Immature natural killer cell (primary cell): ENCODE measurements around the gene SF3B6. TPM values are rescaled to one million over a fixed set of nuclear protein-coding genes. Genes with fewer than 3 reads are reported as not detected.
A peak's percentile ranks its signal among the peaks of the same experiment; 100 is the strongest.
"Not testable (repeated sequence)": the region's sequence is repeated elsewhere in the genome, so short reads cannot be mapped to it uniquely, and the experiment has no call there.

Experiments used
- DNase-seq, 3 donors: peaks; one replicate each; pipeline ENCODE4 v3.0.0; 2022; ENCODE audit warnings: mixed read lengths in 1 of 3
- H3K27ac Mint-ChIP-seq, 6 donors: one replicate each; pipeline ENCODE4 v1.8.0; 2020; ENCODE audit warnings: mixed read lengths in 6 of 6, mild to moderate bottlenecking in 5 of 6, inconsistent platforms in 4 of 6, moderate library complexity in 3 of 6
- H3K27me3 Mint-ChIP-seq, 3 donors: one replicate each; pipeline ENCODE4 v1.8.0; 2020 to 2021; ENCODE audit warnings: low read depth in 3 of 3, mild to moderate bottlenecking in 3 of 3, mixed read lengths in 3 of 3, moderate library complexity in 3 of 3, inconsistent platforms in 1 of 3
- H3K36me3 Mint-ChIP-seq, 3 donors: one replicate each; pipeline ENCODE4 v1.8.0; 2020; ENCODE audit warnings: mixed read lengths in 3 of 3, inconsistent platforms in 2 of 3, mild to moderate bottlenecking in 2 of 3
- H3K4me1 Mint-ChIP-seq, 2 donors: one replicate each; pipeline ENCODE4 v1.8.0; 2020; ENCODE audit warnings: inconsistent platforms in 2 of 2, mild to moderate bottlenecking in 2 of 2, mixed read lengths in 2 of 2, moderate library complexity in 1 of 2
- H3K4me3 Mint-ChIP-seq, 5 donors: one replicate each; pipeline ENCODE4 v1.8.0; 2020; ENCODE audit warnings: mild to moderate bottlenecking in 5 of 5, mixed read lengths in 5 of 5, inconsistent platforms in 3 of 5, moderate library complexity in 3 of 5
- H3K9me3 Mint-ChIP-seq, 6 donors: one replicate each; pipeline ENCODE4 v1.8.0; 2020; ENCODE audit warnings: mild to moderate bottlenecking in 6 of 6, mixed read lengths in 6 of 6, inconsistent platforms in 4 of 6, moderate library complexity in 3 of 6
- polyA plus RNA-seq, 3 donors: library from polyadenylated mRNA; unstranded; fragments of 300-500 nt; fragmentation: Illumina TruSeq; gene quantifications; one replicate each; pipeline ENCODE4 v1.2.3, GENCODE V29; 2021

Gene SF3B6
- polyA plus RNA-seq, 3 donors from 2014 or later = 173 to 199 (median 182) TPM

- peaks cover 19 to 35% of the 10 kb centered on the region in 2 donors for H3K4me1 Mint-ChIP-seq
- not testable (repeated sequence) for H3K27ac Mint-ChIP-seq, H3K9me3 Mint-ChIP-seq, H3K27me3 Mint-ChIP-seq, H3K36me3 Mint-ChIP-seq, H3K4me3 Mint-ChIP-seq, DNase-seq
Observed at GRCh38 chr2:24043133-24043532, 33.0 kb downstream of the SF3B6 start.

GRCh38 chr2:24040511-24040910 is 35.6 kb downstream of the SF3B6 start:
- Mint-ChIP-seq H3K36me3 (peaks cover 10 to 18% (median 11%) of the 10 kb centered on the region in 3 donors), H3K4me3 (no peak overlapping the region), H3K9me3 (no peaks in the 10 kb centered on the region), H3K27me3 (no peaks in the 10 kb centered on the region), H3K27ac (no peak overlapping the region), H3K4me1 (peaks cover 7 to 19% of the 10 kb centered on the region in 2 donors)
- DNase-seq = no peak

GRCh38 chr2:24038786-24039499 is 37.2 kb downstream of the SF3B6 start:
- Mint-ChIP-seq H3K27me3 (no peaks in the 10 kb centered on the region), H3K9me3 (no peaks in the 10 kb centered on the region), H3K27ac (no peak overlapping the region), H3K4me3 (no peak overlapping the region), H3K36me3 (peaks cover 10 to 18% (median 11%) of the 10 kb centered on the region in 3 donors), H3K4me1 (peaks cover 7 to 19% of the 10 kb centered on the region in 2 donors)
- DNase-seq = no peak

- H3K4me3 Mint-ChIP-seq = no peak overlapping the region
- H3K4me1 Mint-ChIP-seq = no peaks in the 10 kb centered on the region
- H3K27me3 Mint-ChIP-seq = peaks cover 0 to 2% (median 0%) of the 10 kb centered on the region in 3 donors
- H3K9me3 Mint-ChIP-seq = no peaks in the 10 kb centered on the region
- DNase-seq = no peak
- peak overlapping the region in 1 of 6 donors; percentile 39 for H3K27ac Mint-ChIP-seq
- H3K36me3 Mint-ChIP-seq = peaks cover 15 to 26% (median 26%) of the 10 kb centered on the region in 3 donors
Observed at GRCh38 chr2:24026233-24026632, 49.9 kb downstream of the SF3B6 start.

- no peak for DNase-seq
- Mint-ChIP-seq H3K27me3 (peaks cover 0 to 3% (median 0%) of the 10 kb centered on the region in 3 donors), H3K4me1 (no peaks in the 10 kb centered on the region), H3K4me3 (no peak overlapping the region), H3K27ac (peak overlapping the region in 1 of 6 donors; percentile 74), H3K36me3 (peaks cover 9 to 23% (median 17%) of the 10 kb centered on the region in 3 donors), H3K9me3 (no peaks in the 10 kb centered on the region)
Observed at GRCh38 chr2:24024996-24025663, 51.0 kb downstream of the SF3B6 start.

- peaks cover 0 to 3% (median 0%) of the 10 kb centered on the region in 3 donors for H3K27me3 Mint-ChIP-seq
- no peak for DNase-seq
- no peak overlapping the region for H3K4me3 Mint-ChIP-seq
- peaks cover 6 to 12% (median 7%) of the 10 kb centered on the region in 3 donors for H3K36me3 Mint-ChIP-seq
- H3K9me3 Mint-ChIP-seq = no peaks in the 10 kb centered on the region
- no peaks in the 10 kb centered on the region for H3K4me1 Mint-ChIP-seq
- H3K27ac Mint-ChIP-seq = no peak overlapping the region
Observed at GRCh38 chr2:24024018-24024417, 52.1 kb downstream of the SF3B6 start.

GRCh38 chr2:24022975-24023575 is 53.1 kb downstream of the SF3B6 start:
- H3K4me3 Mint-ChIP-seq = no peak overlapping the region
- H3K27ac Mint-ChIP-seq = no peak overlapping the region
- H3K36me3 Mint-ChIP-seq = peaks cover 0 to 8% (median 3%) of the 10 kb centered on the region in 3 donors
- DNase-seq = no peak
- H3K4me1 Mint-ChIP-seq = no peaks in the 10 kb centered on the region
- peaks cover 0 to 3% (median 0%) of the 10 kb centered on the region in 3 donors for H3K27me3 Mint-ChIP-seq
- no peaks in the 10 kb centered on the region for H3K9me3 Mint-ChIP-seq

GRCh38 chr2:24022324-24022974 is 53.7 kb downstream of the SF3B6 start:
- no peaks in the 10 kb centered on the region for H3K9me3 Mint-ChIP-seq
- DNase-seq = no peak
- H3K27ac Mint-ChIP-seq = no peak overlapping the region
- peaks cover 0 to 8% (median 3%) of the 10 kb centered on the region in 3 donors for H3K36me3 Mint-ChIP-seq
- no peak overlapping the region for H3K4me3 Mint-ChIP-seq
- peaks cover 0 to 3% (median 0%) of the 10 kb centered on the region in 3 donors for H3K27me3 Mint-ChIP-seq
- no peaks in the 10 kb centered on the region for H3K4me1 Mint-ChIP-seq

GRCh38 chr2:24021122-24021998 is 54.8 kb downstream of the SF3B6 start:
- Mint-ChIP-seq H3K4me1 (no peaks in the 10 kb centered on the region), H3K27ac (peak overlapping the region in 1 of 6 donors; percentile 14), H3K27me3 (peaks cover 0 to 3% (median 0%) of the 10 kb centered on the region in 3 donors), H3K9me3 (no peaks in the 10 kb centered on the region), H3K36me3 (peaks cover 0 to 6% (median 3%) of the 10 kb centered on the region in 3 donors), H3K4me3 (no peak overlapping the region)
- DNase-seq = peak in 1 of 3 donors; percentile 6

GRCh38 chr2:24020244-24020643 is 55.9 kb downstream of the SF3B6 start:
- Mint-ChIP-seq H3K27me3 (peaks cover 0 to 3% (median 0%) of the 10 kb centered on the region in 3 donors), H3K27ac (no peak overlapping the region), H3K4me3 (no peak overlapping the region), H3K4me1 (no peaks in the 10 kb centered on the region), H3K9me3 (no peaks in the 10 kb centered on the region), H3K36me3 (peaks cover 0 to 6% (median 3%) of the 10 kb centered on the region in 3 donors)
- no peak for DNase-seq

- Mint-ChIP-seq H3K4me1 (no peaks in the 10 kb centered on the region), H3K36me3 (peaks cover 0 to 5% (median 3%) of the 10 kb centered on the region in 3 donors), H3K9me3 (no peaks in the 10 kb centered on the region), H3K27me3 (peaks cover 0 to 1% (median 0%) of the 10 kb centered on the region in 3 donors), H3K4me3 (no peak overlapping the region), H3K27ac (no peak overlapping the region)
- no peak for DNase-seq
Observed at GRCh38 chr2:24019729-24020128, 56.4 kb downstream of the SF3B6 start.

- no peak for DNase-seq
- peaks cover 0 to 2% (median 1%) of the 10 kb centered on the region in 3 donors for H3K27me3 Mint-ChIP-seq
- H3K27ac Mint-ChIP-seq = no peak overlapping the region
- no peaks in the 10 kb centered on the region for H3K9me3 Mint-ChIP-seq
- H3K36me3 Mint-ChIP-seq = peaks cover 0 to 4% (median 0%) of the 10 kb centered on the region in 3 donors
- H3K4me3 Mint-ChIP-seq = no peak overlapping the region
- no peaks in the 10 kb centered on the region for H3K4me1 Mint-ChIP-seq
Observed at GRCh38 chr2:24018241-24018640, 57.9 kb downstream of the SF3B6 start.

GRCh38 chr2:24017711-24018110 is 58.4 kb downstream of the SF3B6 start:
- no peak for DNase-seq
- H3K36me3 Mint-ChIP-seq = peaks cover 0 to 4% (median 0%) of the 10 kb centered on the region in 3 donors
- H3K27ac Mint-ChIP-seq = no peak overlapping the region
- peaks cover 0 to 2% (median 1%) of the 10 kb centered on the region in 3 donors for H3K27me3 Mint-ChIP-seq
- no peak overlapping the region for H3K4me3 Mint-ChIP-seq
- H3K9me3 Mint-ChIP-seq = no peaks in the 10 kb centered on the region
- no peaks in the 10 kb centered on the region for H3K4me1 Mint-ChIP-seq
